GM12878 (cell line): ENCODE measurements around the gene SERPINF2.

Source experiments
- CHD2 ChIP-seq: IDR thresholded peaks from 2 replicates; pipeline ENCODE4 v1.6.1; 2011; ENCODE audit warnings: low read depth, low read length, improper control_type of control experiment, borderline replicate concordance
- CTCF ChIP-seq, 3 experiments: IDR thresholded peaks in 2 of 3; conservative IDR thresholded peaks in 1 of 3; 2 replicates each; pipeline ENCODE4 v1.5.1; 2011; ENCODE audit warnings: low read depth in 3 of 3, low read length in 3 of 3, mild to moderate bottlenecking in 3 of 3, control low read depth in 2 of 3, moderate library complexity in 2 of 3, inconsistent platforms in 1 of 3, mixed read lengths in 1 of 3; ENCODE audit not compliant: control insufficient read depth in 2 of 3, insufficient read depth in 1 of 3; ENCODE audit errors: extremely low read depth in 1 of 3
- EP300 ChIP-seq, 2 experiments: fragments of 150-350 bp in 1 of 2; IDR thresholded peaks; 2 replicates each; pipeline ENCODE4 v1.6.1; 2011 to 2012; ENCODE audit warnings: low read depth in 2 of 2, low read length in 2 of 2, borderline replicate concordance in 1 of 2, improper control_type of control experiment in 1 of 2, inconsistent platforms in 1 of 2; ENCODE audit not compliant: control insufficient read depth in 1 of 2
- JUNB ChIP-seq: IDR thresholded peaks from 2 replicates; pipeline ENCODE4 v1.6.1; 2016; ENCODE audit warnings: antibody characterized with exemption, mild to moderate bottlenecking
- LARP7 ChIP-seq: fragments of 450-650 bp; IDR thresholded peaks from 2 replicates; pipeline ENCODE4 v1.6.1; 2017; ENCODE audit warnings: mild to moderate bottlenecking
- PML ChIP-seq: IDR thresholded peaks from 2 replicates; pipeline ENCODE4 v1.6.1; 2012; ENCODE audit warnings: low read length, inconsistent platforms
- POLR2A ChIP-seq: IDR thresholded peaks from 2 replicates; pipeline ENCODE4 v1.6.1; 2011; ENCODE audit warnings: low read depth, mild to moderate bottlenecking, low read length
- RFX5 ChIP-seq: IDR thresholded peaks from 2 replicates; pipeline ENCODE4 v1.6.1; 2011; ENCODE audit warnings: low read depth, low read length, improper control_type of control experiment
- ZNF217 ChIP-seq: fragments of 450-650 bp; IDR thresholded peaks from 2 replicates; pipeline ENCODE4 v1.6.1; 2017; ENCODE audit warnings: antibody characterized with exemption, mild to moderate bottlenecking
- ZNF687 ChIP-seq: fragments of 450-650 bp; IDR thresholded peaks from 2 replicates; pipeline ENCODE4 v1.6.1; 2017; ENCODE audit warnings: mild to moderate bottlenecking, moderate library complexity
- TF ChIP-seq, protein P1 (sequence below): IDR thresholded peaks from 2 replicates; pipeline ENCODE4 v1.6.1; 2012; ENCODE audit warnings: mild to moderate bottlenecking, low read depth, low read length
- TF ChIP-seq, protein P2 (sequence below): IDR thresholded peaks from 2 replicates; pipeline ENCODE4 v1.6.1; 2011; ENCODE audit warnings: mild to moderate bottlenecking, low read depth, low read length, moderate library complexity; ENCODE audit not compliant: insufficient replicate concordance
- TF ChIP-seq, protein P3 (sequence below): fragments of 450-650 bp; formaldehyde crosslinking; IDR thresholded peaks from 2 replicates; pipeline ENCODE4 v1.4.0; 2022; ENCODE audit warnings: mild to moderate bottlenecking, moderate library complexity

DNA sequence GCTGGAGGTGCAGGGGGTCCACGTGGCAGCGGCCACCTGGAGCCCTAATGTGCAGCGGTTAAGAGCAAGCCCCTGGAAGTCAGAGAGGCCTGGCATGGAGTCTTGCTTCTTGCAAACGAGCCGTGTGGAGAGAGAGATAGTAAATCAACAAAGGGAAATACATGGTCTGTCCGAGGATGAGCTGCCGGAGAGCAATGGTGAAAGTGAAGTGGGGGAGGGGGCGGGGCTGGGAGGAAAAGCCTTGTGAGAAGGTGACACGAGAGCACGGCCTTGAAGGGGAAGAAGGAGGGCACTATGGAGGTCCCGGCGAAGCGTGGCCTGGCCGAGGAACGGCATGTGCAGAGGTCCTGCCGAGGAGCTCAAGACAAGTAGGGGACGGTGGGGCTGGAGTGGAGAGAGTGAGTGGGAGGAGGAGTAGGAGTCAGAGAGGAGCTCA lies 13.2 kb downstream of the SERPINF2 start:
- no peak for TF ChIP-seq ZNF687
- no peak for TF ChIP-seq PML
- TF ChIP-seq, protein P1, sequence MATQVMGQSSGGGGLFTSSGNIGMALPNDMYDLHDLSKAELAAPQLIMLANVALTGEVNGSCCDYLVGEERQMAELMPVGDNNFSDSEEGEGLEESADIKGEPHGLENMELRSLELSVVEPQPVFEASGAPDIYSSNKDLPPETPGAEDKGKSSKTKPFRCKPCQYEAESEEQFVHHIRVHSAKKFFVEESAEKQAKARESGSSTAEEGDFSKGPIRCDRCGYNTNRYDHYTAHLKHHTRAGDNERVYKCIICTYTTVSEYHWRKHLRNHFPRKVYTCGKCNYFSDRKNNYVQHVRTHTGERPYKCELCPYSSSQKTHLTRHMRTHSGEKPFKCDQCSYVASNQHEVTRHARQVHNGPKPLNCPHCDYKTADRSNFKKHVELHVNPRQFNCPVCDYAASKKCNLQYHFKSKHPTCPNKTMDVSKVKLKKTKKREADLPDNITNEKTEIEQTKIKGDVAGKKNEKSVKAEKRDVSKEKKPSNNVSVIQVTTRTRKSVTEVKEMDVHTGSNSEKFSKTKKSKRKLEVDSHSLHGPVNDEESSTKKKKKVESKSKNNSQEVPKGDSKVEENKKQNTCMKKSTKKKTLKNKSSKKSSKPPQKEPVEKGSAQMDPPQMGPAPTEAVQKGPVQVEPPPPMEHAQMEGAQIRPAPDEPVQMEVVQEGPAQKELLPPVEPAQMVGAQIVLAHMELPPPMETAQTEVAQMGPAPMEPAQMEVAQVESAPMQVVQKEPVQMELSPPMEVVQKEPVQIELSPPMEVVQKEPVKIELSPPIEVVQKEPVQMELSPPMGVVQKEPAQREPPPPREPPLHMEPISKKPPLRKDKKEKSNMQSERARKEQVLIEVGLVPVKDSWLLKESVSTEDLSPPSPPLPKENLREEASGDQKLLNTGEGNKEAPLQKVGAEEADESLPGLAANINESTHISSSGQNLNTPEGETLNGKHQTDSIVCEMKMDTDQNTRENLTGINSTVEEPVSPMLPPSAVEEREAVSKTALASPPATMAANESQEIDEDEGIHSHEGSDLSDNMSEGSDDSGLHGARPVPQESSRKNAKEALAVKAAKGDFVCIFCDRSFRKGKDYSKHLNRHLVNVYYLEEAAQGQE: no peak
- TF ChIP-seq RFX5: no peak
- no peak for TF ChIP-seq POLR2A
- TF ChIP-seq, protein P2, sequence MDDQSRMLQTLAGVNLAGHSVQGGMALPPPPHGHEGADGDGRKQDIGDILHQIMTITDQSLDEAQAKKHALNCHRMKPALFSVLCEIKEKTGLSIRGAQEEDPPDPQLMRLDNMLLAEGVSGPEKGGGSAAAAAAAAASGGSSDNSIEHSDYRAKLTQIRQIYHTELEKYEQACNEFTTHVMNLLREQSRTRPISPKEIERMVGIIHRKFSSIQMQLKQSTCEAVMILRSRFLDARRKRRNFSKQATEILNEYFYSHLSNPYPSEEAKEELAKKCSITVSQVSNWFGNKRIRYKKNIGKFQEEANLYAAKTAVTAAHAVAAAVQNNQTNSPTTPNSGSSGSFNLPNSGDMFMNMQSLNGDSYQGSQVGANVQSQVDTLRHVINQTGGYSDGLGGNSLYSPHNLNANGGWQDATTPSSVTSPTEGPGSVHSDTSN: no peak
- TF ChIP-seq JUNB: no peak
- TF ChIP-seq, protein P3, sequence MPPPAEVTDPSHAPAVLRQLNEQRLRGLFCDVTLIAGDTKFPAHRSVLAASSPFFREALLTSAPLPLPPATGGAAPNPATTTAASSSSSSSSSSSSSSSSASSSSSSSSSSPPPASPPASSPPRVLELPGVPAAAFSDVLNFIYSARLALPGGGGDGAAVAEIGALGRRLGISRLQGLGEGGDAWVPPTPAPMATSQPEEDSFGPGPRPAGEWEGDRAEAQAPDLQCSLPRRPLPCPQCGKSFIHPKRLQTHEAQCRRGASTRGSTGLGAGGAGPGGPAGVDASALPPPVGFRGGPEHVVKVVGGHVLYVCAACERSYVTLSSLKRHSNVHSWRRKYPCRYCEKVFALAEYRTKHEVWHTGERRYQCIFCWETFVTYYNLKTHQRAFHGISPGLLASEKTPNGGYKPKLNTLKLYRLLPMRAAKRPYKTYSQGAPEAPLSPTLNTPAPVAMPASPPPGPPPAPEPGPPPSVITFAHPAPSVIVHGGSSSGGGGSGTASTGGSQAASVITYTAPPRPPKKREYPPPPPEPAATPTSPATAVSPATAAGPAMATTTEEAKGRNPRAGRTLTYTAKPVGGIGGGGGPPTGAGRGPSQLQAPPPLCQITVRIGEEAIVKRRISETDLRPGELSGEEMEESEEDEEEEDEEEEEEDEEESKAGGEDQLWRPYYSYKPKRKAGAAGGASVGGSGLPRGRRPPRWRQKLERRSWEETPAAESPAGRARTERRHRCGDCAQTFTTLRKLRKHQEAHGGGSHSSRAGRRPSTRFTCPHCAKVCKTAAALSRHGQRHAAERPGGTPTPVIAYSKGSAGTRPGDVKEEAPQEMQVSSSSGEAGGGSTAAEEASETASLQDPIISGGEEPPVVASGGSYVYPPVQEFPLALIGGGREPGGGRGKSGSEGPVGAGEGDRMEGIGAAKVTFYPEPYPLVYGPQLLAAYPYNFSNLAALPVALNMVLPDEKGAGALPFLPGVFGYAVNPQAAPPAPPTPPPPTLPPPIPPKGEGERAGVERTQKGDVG (CRISPR knock-in tag): no peak
- no peak for TF ChIP-seq CTCF (IDR thresholded peaks at IDR 0.05 in 2 of 3, conservative IDR thresholded peaks at IDR 0.05 in 1 of 3; ENCODE audit: control insufficient read depth in 2 of 3, extremely low read depth in 1 of 3, insufficient read depth in 1 of 3, low read depth in 3 of 3, low read length in 3 of 3)
- no peak for TF ChIP-seq CHD2
- TF ChIP-seq EP300 (IDR thresholded peaks at IDR 0.05; ENCODE audit: borderline replicate concordance in 1 of 2, control insufficient read depth in 1 of 2, low read depth in 2 of 2, low read length in 2 of 2): no peak
- TF ChIP-seq LARP7: no peak
- no peak for TF ChIP-seq ZNF217
